GM21381 (cell line): ENCODE measurements around the gene SLC6A3.
"Not testable (repeated sequence)": the region's sequence is repeated elsewhere in the genome, so short reads cannot be mapped to it uniquely, and the experiment has no call there.

Experiments
- ATAC-seq: cut with Tn5 transposase; IDR thresholded peaks from one replicate; pipeline ENCODE4 v1.9.1; 2021; ENCODE audit warnings: mild to moderate bottlenecking, moderate library complexity; ENCODE audit not compliant: unreplicated experiment

The SLC6A3 gene

GRCh38 chr5:1422522-1422921 lies 22.7 kb downstream of the SLC6A3 start:
- not testable (repeated sequence) for ATAC-seq

DNA sequence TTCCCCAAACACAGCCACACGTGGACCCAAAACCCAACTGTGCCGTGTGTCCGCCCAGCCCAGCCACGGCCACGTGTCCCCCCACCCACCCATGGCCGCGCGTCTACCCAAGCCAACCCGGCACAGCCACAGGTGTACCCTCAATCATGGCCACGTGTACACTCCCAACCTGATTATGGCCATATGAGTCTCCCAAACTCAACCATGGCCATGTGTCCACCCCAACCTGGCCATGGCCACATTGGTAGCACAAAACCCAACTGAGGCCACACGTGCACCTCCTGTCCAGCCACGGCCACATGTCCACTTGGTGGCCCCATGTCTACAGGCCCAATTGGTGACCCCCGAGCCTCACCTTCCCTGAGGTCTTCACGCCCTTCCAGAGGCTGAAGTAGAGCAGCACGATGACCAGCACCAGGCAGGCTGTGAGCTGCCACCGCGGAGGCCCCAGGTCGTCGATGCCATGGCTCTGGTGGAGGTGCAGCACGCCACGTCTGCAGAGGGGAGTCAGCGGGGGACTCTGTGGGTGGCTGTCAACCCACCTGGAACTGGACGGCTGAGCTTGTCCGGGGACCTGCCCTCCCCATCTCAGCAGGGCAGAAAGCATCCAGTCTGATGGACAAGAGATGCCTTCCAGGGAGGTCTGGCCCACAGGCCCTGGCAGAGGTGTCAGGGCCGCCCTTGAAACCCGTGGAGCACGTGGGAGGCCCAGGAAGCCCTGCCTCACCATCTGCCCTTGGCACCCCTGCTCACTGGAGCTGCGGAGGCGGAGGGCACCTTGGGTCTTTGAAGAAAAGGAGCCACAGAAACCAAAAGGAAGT lies 23.5 kb downstream of the SLC6A3 start:
- no peak for ATAC-seq

- ATAC-seq, result no peak
Measured at GRCh38 chr5:1420211-1421195, 24.7 kb downstream of the SLC6A3 start.

- ATAC-seq, result no peak
Measured at GRCh38 chr5:1419476-1420210, 25.6 kb downstream of the SLC6A3 start.

DNA sequence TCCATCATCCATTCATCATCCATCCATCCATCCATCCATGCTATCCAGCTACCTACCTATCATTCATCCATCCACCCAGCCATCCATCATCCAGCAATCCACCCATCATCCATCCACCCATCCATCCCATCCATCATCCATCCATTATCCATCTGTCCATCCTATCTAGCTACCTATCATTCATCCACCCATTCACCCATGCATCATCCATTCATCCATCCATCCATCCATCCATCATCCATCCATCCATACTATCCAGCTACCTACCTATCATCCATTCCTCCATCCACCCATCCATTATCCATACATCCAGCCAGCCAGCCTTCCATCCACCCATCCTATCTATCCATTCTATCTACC lies 26.3 kb downstream of the SLC6A3 start:
- ATAC-seq, result no peak

DNA sequence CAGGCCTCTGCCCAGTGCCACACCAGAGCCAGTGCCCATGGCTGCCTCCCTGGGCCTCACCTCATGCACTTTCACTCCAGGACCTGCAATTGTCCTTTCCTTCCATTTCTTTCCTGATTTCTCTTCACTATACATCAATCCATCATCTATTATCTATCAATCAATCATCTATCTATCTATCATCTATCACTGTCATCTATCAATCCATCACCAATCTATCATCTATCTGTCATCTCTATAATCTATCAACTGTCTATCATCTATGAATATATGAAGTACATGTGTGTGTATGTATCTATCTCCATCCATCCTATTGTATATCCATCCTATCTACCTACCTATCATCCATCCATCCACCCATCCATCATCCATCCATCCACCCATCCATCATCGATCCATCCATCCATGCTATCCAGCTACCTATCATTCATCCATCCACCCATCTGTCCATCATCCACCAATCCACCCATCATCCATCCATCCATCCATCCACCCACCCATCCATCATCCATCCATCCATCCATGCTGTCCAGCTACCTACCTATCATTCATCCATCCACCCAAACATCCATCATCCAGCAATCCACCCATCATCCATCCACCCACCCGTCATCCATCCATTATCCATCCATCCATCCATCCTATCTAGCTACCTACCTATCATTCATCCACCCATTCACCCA lies 26.9 kb downstream of the SLC6A3 start:
- no peak for ATAC-seq

DNA sequence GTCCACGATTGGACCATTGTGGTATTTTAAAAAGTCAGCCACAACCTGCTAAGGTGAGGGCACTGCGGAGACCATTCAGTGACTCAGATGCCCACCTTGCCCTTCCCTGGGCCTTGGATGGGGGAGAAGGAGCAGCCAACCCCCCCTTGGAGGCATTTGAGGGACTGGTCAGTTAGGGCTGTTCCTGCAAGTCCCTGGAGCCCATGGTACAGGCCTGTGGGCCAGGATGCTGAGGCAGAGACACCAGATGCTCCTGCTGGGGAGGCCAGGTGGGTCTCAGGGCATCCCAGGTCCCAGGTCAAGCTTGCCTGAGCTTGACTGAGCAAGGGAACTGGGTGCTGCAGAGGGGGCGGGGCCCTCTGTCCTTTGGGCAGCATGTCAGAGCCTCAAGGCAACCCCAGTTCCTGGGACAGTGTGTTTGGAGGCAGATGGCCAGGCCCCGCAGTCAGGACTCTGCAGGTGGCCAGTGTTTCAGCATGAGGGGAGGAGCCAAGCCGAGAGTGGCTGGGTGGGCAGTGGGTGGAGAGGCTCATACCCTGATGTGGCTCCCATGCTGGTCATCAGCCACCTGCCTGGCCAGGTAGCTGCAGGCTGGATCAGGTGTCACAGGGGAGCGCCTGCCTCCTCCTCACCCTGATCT lies 27.5 kb downstream of the SLC6A3 start:
- no peak for ATAC-seq

DNA sequence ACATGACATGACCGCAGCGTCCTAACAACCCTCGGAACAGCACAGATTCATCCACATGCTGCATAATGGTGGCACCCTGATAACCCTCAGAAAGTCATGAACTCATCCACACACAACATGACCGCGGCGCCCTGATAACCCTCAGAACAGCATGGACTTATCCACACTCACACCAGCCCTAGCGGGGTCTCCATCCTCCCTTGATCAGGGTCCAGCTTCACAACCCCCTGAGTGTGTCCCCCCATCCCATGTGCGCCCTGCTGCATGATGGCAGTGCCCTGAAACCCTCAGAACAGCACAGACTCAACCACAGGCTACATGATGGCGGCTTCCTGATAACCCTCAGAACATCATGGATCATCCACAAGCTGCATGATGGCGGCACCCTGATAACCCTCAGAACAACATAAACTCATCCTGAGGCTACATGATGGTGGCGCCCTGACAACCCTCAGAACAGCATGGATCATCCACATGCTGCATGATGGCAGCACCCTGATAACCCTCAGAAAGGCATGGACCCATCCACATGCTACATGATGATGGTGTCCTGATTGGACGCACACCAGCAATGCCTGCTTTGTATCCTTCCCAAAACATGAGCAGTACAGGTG lies 28.3 kb downstream of the SLC6A3 start:
- no peak for ATAC-seq

- no peak for ATAC-seq
Measured at GRCh38 chr5:1415626-1416360, 29.4 kb downstream of the SLC6A3 start.

DNA sequence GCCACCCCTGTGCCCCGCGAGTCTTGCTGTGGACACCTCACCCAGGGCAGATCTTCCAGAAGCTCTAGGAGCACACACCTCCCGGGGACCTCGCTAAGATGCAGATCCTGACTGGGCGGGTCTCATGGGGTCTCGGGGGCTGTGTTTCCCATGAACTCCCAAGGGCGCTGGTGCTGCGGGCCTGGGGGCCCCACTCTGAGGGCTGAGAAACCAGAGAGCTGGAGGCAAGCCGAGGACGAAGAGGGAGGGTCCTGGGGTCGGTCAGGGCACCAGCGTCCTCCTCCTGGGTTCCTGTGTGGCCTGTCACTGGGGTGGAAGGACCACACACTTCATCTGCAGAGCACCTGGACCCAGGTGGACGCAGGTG lies 30.2 kb downstream of the SLC6A3 start:
- ATAC-seq, result no peak

DNA sequence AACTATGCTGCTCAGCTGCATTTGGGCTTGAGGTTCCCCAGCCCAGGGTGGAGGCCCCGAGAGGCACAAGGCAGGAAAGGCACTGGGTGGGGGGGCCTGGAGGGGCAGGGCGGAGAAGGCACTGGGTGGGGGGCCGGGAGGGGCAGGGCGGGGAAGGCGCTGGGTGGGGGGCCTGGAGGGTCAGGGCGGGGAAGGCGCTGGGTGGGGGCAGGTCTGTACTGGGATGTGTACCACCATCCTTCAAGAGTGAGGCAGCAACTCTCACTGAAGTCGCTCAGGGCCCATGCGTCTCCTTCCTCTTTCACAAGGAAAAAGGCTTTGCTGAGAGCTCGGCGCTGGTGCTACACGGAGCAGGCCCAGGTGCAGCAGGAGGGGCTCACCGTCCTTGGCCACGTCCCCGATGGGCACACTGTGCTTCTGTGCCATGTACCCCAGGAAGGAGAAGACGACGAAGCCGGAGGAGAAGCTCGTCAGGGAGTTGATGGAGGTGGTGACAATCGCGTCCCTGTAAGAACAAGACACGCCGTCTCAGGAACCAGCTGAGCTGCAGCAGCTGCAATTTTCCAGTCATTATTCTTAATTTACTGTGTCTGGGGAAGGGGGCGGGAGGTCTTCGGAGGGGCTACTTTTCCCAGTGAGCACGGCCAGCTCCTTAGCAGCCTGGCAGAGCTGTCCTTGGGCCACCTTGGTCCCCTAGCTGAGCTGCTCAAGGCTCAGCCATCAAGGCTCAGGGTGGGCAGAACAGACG lies 30.8 kb downstream of the SLC6A3 start:
- ATAC-seq, result no peak

- ATAC-seq, result no peak
Measured at GRCh38 chr5:1413611-1414241, 31.5 kb downstream of the SLC6A3 start.

GRCh38 chr5:1413211-1413610 lies 32.0 kb downstream of the SLC6A3 start:
- no peak for ATAC-seq

- ATAC-seq, result no peak
Measured at GRCh38 chr5:1412621-1413020, 32.6 kb downstream of the SLC6A3 start.

GRCh38 chr5:1412163-1412562 lies 33.1 kb downstream of the SLC6A3 start:
- no peak for ATAC-seq

GRCh38 chr5:1411099-1411498 lies 34.1 kb downstream of the SLC6A3 start:
- ATAC-seq, result no peak

- ATAC-seq, result no peak
Measured at GRCh38 chr5:1410156-1411014, 34.9 kb downstream of the SLC6A3 start.
